Small intestine (tissue), 7 donors: ENCODE data around the gene MPZL3. TPM values are rescaled to one million over a fixed set of nuclear protein-coding genes. Genes with fewer than 3 reads are reported as not detected.

ENCODE experiments used
- DNase-seq, 2 donors: peaks; one replicate each; pipeline versions ENCODE4 v3.0.0 to v3.0.0-alpha.2; 2013
- FAIRE-seq: peaks from 2 replicates; lab custom pipeline; 2012; peaks lifted over from hg19 to GRCh38; lab: Jason Lieb, UNC
- H3K27ac ChIP-seq, 3 donors: one replicate each; pipeline ENCODE4 v1.5.1; 2013; ENCODE audit warnings: low read length in 2 of 3, mild to moderate bottlenecking in 2 of 3, control low read depth in 1 of 3, inconsistent platforms in 1 of 3, low read depth in 1 of 3, moderate library complexity in 1 of 3
- H3K27me3 ChIP-seq, 3 donors: one replicate each; pipeline ENCODE4 v1.6.1; 2013; ENCODE audit warnings: low read length in 3 of 3, inconsistent platforms in 1 of 3; ENCODE audit not compliant: control insufficient read depth in 3 of 3, insufficient read depth in 3 of 3
- H3K36me3 ChIP-seq, 3 donors: one replicate each; pipeline ENCODE4 v1.6.1; 2013; ENCODE audit warnings: low read length in 3 of 3, inconsistent platforms in 1 of 3, low read depth in 1 of 3, mild to moderate bottlenecking in 1 of 3, moderate library complexity in 1 of 3; ENCODE audit not compliant: control insufficient read depth in 3 of 3, insufficient read depth in 2 of 3
- H3K4me1 ChIP-seq, 3 donors: one replicate each; pipeline ENCODE4 v1.6.1; 2013; ENCODE audit warnings: low read length in 2 of 3, inconsistent platforms in 1 of 3, low read depth in 1 of 3, mild to moderate bottlenecking in 1 of 3, moderate library complexity in 1 of 3; ENCODE audit not compliant: control insufficient read depth in 3 of 3, insufficient read depth in 2 of 3
- H3K4me3 ChIP-seq, 3 donors: one replicate each; pipeline ENCODE4 v1.5.1; 2013; ENCODE audit warnings: low read length in 3 of 3, control low read depth in 1 of 3, inconsistent platforms in 1 of 3, low read depth in 1 of 3, mild to moderate bottlenecking in 1 of 3, moderate library complexity in 1 of 3
- H3K9me3 ChIP-seq, 2 donors: one replicate each; pipeline ENCODE4 v1.6.1; 2013; ENCODE audit warnings: low read depth in 1 of 2, low read length in 1 of 2; ENCODE audit not compliant: control insufficient read depth in 2 of 2, insufficient read depth in 1 of 2
- WGBS, 3 donors: extraction: QIAGEN DNeasy Blood & Tissue Kit; methylation state at CpG; one replicate each; pipeline ENCODE4 v1.1.7; 2013; 5-methylcytosine and 5-hydroxymethylcytosine counted together
- polyA plus RNA-seq, 4 donors: library from polyadenylated mRNA; stranded (reverse) in 3 of 4; unstranded in 1 of 4; fragments of 200-250 nt in 3 of 4; fragments of 120-200 nt in 1 of 4; gene quantifications; one replicate each; pipeline versions ENCODE4 v1.2.1 to v1.2.3, GENCODE V29; 2013
- donor health status: healthy with polysubstance abuse.
- donor health status: control.
- donor health status: control.
- donor health status: Bipolar disorder and iron deficiency.
- donor health status: healthy.

The MPZL3 gene
- polyA plus RNA-seq, 4 donors = 3.0 to 24.9 (median 4.0) TPM

GRCh38 chr11:118243161-118243560 is 9.0 kb downstream of the MPZL3 start:
- no peaks in the 10 kb centered on the region for H3K9me3 ChIP-seq
- no peaks in the 10 kb centered on the region for H3K27me3 ChIP-seq
- H3K4me1 ChIP-seq = peaks cover 5 to 17% (median 8%) of the 10 kb centered on the region in 3 donors
- FAIRE-seq (no peak), DNase-seq (no peak)
- H3K36me3 ChIP-seq = peaks cover 0 to 2% (median 0%) of the 10 kb centered on the region in 3 donors
- 78 to 81% (median 78%) methylated on average over 8 of the region's 8 CpGs for WGBS, 3 donors
- H3K27ac ChIP-seq = no peak overlapping the region
- H3K4me3 ChIP-seq = no peak overlapping the region

GRCh38 chr11:118241764-118242098 is 10.4 kb downstream of the MPZL3 start:
- H3K9me3 ChIP-seq = no peaks in the 10 kb centered on the region
- FAIRE-seq = no peak
- 20 to 53% (median 26%) methylated on average over 1 of the region's 1 CpG for WGBS, 3 donors

GRCh38 chr11:118240999-118241763 is 11.0 kb downstream of the MPZL3 start:
- no peaks in the 10 kb centered on the region for H3K27me3 ChIP-seq
- H3K9me3 ChIP-seq = no peaks in the 10 kb centered on the region
- H3K36me3 ChIP-seq = peaks cover 0 to 2% (median 0%) of the 10 kb centered on the region in 3 donors
- peak overlapping the region in 2 of 3 donors; percentile 19 to 33 for H3K4me3 ChIP-seq
- DNase-seq (peak; percentile 65 to 91), FAIRE-seq (no peak)
- peak overlapping the region; percentile 20 to 88 (median 87) for H3K27ac ChIP-seq
- H3K4me1 ChIP-seq = peaks cover 5 to 21% (median 8%) of the 10 kb centered on the region in 3 donors
- WGBS, 3 donors = 11 to 34% (median 18%) methylated on average over 9 of the region's 9 CpGs

More at GRCh38 chr11:118241764-118242098, 10.4 kb downstream of the MPZL3 start:
- peaks cover 0 to 2% (median 0%) of the 10 kb centered on the region in 3 donors for H3K36me3 ChIP-seq
- no peak overlapping the region for H3K4me3 ChIP-seq
- H3K27me3 ChIP-seq = no peaks in the 10 kb centered on the region
- H3K4me1 ChIP-seq = peaks cover 5 to 16% (median 8%) of the 10 kb centered on the region in 3 donors
- DNase-seq = no peak
- peak overlapping the region in 2 of 3 donors; percentile 87 to 88 for H3K27ac ChIP-seq

- no peak overlapping the region for H3K4me3 ChIP-seq
- FAIRE-seq = no peak
- peaks cover 0 to 5% (median 0%) of the 10 kb centered on the region in 3 donors for H3K36me3 ChIP-seq
- H3K4me1 ChIP-seq = peaks cover 5 to 21% (median 8%) of the 10 kb centered on the region in 3 donors
- peak; percentile 42 to 61 for DNase-seq
- H3K27me3 ChIP-seq = no peaks in the 10 kb centered on the region
- peak overlapping the region in 1 of 3 donors; percentile 14 for H3K27ac ChIP-seq
- no peaks in the 10 kb centered on the region for H3K9me3 ChIP-seq
- 60 to 69% (median 67%) methylated on average over 5 of the region's 5 CpGs for WGBS, 3 donors
Observed at GRCh38 chr11:118239509-118240205, 12.5 kb downstream of the MPZL3 start.

- Histone ChIP-seq H3K27me3 (no peaks in the 10 kb centered on the region), H3K4me1 (peaks cover 5 to 21% (median 8%) of the 10 kb centered on the region in 3 donors), H3K9me3 (no peaks in the 10 kb centered on the region), H3K27ac (peak overlapping the region in 2 of 3 donors; percentile 6 to 49), H3K4me3 (no peak overlapping the region), H3K36me3 (peaks cover 0 to 5% (median 0%) of the 10 kb centered on the region in 3 donors)
- FAIRE-seq (no peak), DNase-seq (no peak)
- whole genome bisulfite sequencing, 3 donors = 89 to 93% (median 91%) methylated on average over 1 of the region's 1 CpG
Observed at GRCh38 chr11:118238929-118239328, 13.2 kb downstream of the MPZL3 start.

- WGBS, 3 donors = 91 to 97% (median 93%) methylated on average over 2 of the region's 2 CpGs
- peaks cover 5 to 21% (median 8%) of the 10 kb centered on the region in 3 donors for H3K4me1 ChIP-seq
- FAIRE-seq = no peak
- H3K4me3 ChIP-seq = no peak overlapping the region
- H3K36me3 ChIP-seq = peaks cover 0 to 9% (median 0%) of the 10 kb centered on the region in 3 donors
- H3K27me3 ChIP-seq = no peaks in the 10 kb centered on the region
- H3K9me3 ChIP-seq = no peaks in the 10 kb centered on the region
- no peak overlapping the region for H3K27ac ChIP-seq
- DNase-seq = no peak
Observed at GRCh38 chr11:118238421-118238820, 13.7 kb downstream of the MPZL3 start.

GRCh38 chr11:118236170-118236569 is 16.0 kb downstream of the MPZL3 start:
- Histone ChIP-seq H3K27me3 (no peaks in the 10 kb centered on the region), H3K4me3 (no peak overlapping the region), H3K27ac (no peak overlapping the region), H3K36me3 (peaks cover 0 to 19% (median 5%) of the 10 kb centered on the region in 3 donors), H3K9me3 (no peaks in the 10 kb centered on the region), H3K4me1 (peaks cover 1 to 15% (median 8%) of the 10 kb centered on the region in 3 donors)
- DNase-seq = no peak
- 78 to 87% (median 85%) methylated on average over 2 of the region's 2 CpGs for WGBS, 3 donors
- FAIRE-seq = no peak

GRCh38 chr11:118234833-118235232 is 17.3 kb downstream of the MPZL3 start:
- Histone ChIP-seq H3K27me3 (no peaks in the 10 kb centered on the region), H3K9me3 (no peaks in the 10 kb centered on the region), H3K36me3 (peaks cover 2 to 19% (median 8%) of the 10 kb centered on the region in 3 donors), H3K27ac (no peak overlapping the region), H3K4me1 (peaks cover 0 to 7% (median 5%) of the 10 kb centered on the region in 3 donors), H3K4me3 (no peak overlapping the region)
- 95 to 99% (median 98%) methylated on average over 5 of the region's 5 CpGs for WGBS, 3 donors
- DNase-seq (no peak), FAIRE-seq (no peak)
